Stomach (tissue), 4 donors: ENCODE data around the gene FLCN.

ENCODE experiments used
- POLR2A ChIP-seq, 4 donors: fragments of 450-650 bp; IDR thresholded peaks; one replicate each; pipeline ENCODE4 v1.6.1; 2016; ENCODE audit warnings: antibody characterized with exemption in 4 of 4, control low read depth in 2 of 4, mild to moderate bottlenecking in 1 of 4, moderate library complexity in 1 of 4
- POLR2AphosphoS5 ChIP-seq, 3 donors: sonication (generic); formaldehyde crosslinking; IDR thresholded peaks; one replicate each; pipeline ENCODE4 v1.6.1; 2016; ENCODE audit warnings: antibody characterized with exemption in 3 of 3
- TF ChIP-seq, protein P1 (sequence below), 7 experiments: fragments of 450-650 bp in 4 of 7; fragments of 200-600 bp in 3 of 7; sonication (generic) in 3 of 7; IDR thresholded peaks; one replicate each; pipeline ENCODE4 v1.5.1; 2016 to 2019; ENCODE audit warnings: antibody characterized with exemption in 7 of 7, control low read depth in 2 of 7, mild to moderate bottlenecking in 1 of 7

GRCh38 chr17:17216236-17216635 lies 20.7 kb downstream of the FLCN start:
- TF ChIP-seq, protein P1, sequence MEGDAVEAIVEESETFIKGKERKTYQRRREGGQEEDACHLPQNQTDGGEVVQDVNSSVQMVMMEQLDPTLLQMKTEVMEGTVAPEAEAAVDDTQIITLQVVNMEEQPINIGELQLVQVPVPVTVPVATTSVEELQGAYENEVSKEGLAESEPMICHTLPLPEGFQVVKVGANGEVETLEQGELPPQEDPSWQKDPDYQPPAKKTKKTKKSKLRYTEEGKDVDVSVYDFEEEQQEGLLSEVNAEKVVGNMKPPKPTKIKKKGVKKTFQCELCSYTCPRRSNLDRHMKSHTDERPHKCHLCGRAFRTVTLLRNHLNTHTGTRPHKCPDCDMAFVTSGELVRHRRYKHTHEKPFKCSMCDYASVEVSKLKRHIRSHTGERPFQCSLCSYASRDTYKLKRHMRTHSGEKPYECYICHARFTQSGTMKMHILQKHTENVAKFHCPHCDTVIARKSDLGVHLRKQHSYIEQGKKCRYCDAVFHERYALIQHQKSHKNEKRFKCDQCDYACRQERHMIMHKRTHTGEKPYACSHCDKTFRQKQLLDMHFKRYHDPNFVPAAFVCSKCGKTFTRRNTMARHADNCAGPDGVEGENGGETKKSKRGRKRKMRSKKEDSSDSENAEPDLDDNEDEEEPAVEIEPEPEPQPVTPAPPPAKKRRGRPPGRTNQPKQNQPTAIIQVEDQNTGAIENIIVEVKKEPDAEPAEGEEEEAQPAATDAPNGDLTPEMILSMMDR (IDR thresholded peaks at IDR 0.05): no peak
- no peak for TF ChIP-seq POLR2A (IDR thresholded peaks at IDR 0.05)
- no peak for TF ChIP-seq POLR2AphosphoS5 (IDR thresholded peaks at IDR 0.05)
